ENCODE data around the gene SLC19A2.

The SLC19A2 gene

DNA sequence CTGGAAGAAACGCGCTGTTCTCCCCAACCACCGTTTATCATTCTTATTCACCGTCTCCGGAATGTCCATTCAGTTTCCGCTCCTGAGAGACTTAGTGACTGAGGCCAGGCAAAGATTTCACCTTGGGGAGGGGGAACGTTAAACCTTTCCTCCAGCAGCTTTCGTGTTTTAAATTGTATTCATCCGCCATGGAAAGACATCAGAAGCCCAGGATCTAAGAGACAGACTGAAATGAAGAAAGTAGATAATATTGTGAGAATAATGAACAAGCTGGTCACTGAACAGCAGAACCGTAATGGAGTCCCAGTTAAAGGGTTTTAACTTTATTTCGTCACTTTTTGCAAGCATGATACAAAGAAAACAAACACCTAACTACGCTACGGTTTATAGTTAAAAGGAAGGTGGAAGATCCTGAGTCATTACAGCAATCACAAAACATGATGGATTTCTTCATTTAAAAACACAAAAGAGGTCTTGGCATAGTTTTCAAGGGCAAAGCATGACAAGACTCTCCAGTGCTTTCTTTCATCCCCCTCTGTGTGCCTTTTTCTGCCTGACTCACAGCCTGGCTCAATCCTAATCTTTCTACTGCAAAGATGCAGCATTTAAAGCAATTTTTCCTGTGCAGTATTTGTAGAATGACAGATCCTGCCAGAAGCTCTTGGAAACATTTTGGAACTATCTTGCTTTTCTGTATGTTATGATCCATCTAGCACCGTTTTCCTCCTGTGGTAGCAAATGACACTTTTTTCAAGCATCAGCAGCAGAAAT, 722 bp upstream of the SLC19A2 start:
- H3K27ac ChIP-seq, result peak overlapping the region; percentile 97 to 99
- TF ChIP-seq, protein P1, sequence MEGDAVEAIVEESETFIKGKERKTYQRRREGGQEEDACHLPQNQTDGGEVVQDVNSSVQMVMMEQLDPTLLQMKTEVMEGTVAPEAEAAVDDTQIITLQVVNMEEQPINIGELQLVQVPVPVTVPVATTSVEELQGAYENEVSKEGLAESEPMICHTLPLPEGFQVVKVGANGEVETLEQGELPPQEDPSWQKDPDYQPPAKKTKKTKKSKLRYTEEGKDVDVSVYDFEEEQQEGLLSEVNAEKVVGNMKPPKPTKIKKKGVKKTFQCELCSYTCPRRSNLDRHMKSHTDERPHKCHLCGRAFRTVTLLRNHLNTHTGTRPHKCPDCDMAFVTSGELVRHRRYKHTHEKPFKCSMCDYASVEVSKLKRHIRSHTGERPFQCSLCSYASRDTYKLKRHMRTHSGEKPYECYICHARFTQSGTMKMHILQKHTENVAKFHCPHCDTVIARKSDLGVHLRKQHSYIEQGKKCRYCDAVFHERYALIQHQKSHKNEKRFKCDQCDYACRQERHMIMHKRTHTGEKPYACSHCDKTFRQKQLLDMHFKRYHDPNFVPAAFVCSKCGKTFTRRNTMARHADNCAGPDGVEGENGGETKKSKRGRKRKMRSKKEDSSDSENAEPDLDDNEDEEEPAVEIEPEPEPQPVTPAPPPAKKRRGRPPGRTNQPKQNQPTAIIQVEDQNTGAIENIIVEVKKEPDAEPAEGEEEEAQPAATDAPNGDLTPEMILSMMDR (IDR thresholded peaks at IDR 0.05), result no peak
- H3K36me3 ChIP-seq, result no peaks in the 10 kb centered on the region
- intact Hi-C loops (cut with DNase I; ENCODE audit: low total_unique reads), result loop anchor here (5.0 kb wide), 1 partner anchor 406 kb away; the partner anchor contains the start of gene SCYL3
- H3K9me3 ChIP-seq, result no peaks in the 10 kb centered on the region
- peaks cover 0 to 36% (median 19%) of the 10 kb centered on the region in 4 donors for H3K4me1 ChIP-seq
- H3K4me3 ChIP-seq, result peak overlapping the region; percentile 70 to 93
- DNase-seq, result no peak
- no peaks in the 10 kb centered on the region for H3K27me3 ChIP-seq

DNA sequence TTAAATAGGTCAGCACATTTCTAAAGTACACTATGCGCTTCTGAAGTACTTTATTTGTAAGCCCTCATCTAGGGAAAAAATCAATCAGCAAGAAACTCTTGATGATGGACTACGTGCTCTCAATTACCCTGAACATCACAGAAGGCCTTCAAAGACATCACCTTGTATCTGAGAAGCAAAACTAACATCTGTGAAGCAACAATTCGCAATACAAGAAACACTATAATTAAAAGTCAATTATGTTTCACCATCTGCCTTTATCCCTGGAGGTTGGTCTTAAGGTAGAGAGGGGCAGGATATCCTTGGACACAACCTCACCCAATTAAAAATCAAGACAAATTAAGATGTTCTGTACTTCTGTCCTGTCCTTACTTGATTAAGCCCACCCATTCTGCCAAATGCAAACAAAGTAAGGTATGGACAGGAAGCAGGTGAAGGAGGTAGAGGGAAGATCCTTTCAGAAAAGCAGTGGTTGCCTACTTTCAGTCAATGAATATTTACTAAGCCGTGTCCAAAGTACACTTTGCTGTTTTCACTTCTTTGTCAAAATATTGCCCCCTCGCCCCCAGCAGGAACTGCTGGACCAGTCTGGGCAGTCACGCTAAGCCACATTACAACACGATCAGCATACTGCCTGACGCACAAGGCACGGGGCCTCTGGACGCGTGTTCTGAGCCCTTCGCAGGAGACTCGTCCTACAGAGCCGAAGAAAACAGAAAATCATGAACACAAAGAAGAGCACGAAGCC, 887 bp downstream of the SLC19A2 start:
- Histone ChIP-seq H3K27me3 (no peaks in the 10 kb centered on the region), H3K9me3 (no peaks in the 10 kb centered on the region), H3K27ac (peak overlapping the region; percentile 97 to 99), H3K4me1 (peaks cover 0 to 38% (median 19%) of the 10 kb centered on the region in 4 donors), H3K4me3 (peak overlapping the region; percentile 70 to 93), H3K36me3 (no peaks in the 10 kb centered on the region)
- intact Hi-C loops (cut with DNase I; ENCODE audit: low total_unique reads), result loop anchor here (5.0 kb wide), 1 partner anchor 407 kb away; the partner anchor contains the start of gene SCYL3
- TF ChIP-seq, protein P1 (IDR thresholded peaks at IDR 0.05), result no peak
- peak; percentile 73 to 89 for DNase-seq

DNA sequence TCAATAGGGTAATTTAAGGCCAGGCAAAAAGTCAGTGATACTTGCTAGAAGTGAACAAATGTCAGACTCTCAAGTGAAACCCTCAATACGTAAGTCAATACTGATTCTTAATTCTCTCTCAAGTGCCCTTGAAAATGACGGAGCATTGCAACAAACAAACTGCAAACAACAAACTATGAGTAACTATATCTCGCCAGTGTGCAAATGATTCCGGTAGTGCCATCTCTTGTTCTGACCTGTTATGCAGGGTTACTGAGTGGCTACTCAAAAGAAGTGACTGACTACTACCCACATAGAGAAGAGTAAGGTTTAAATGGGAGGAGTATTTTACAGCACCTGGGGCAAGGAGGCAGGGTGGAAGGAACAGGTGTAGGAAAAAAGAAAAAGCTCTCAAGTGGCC, 1.6 kb downstream of the SLC19A2 start:
- TF ChIP-seq, protein P1 (IDR thresholded peaks at IDR 0.05), result no peak
- no peak for DNase-seq
- Histone ChIP-seq H3K4me3 (peak overlapping the region; percentile 70 to 93), H3K9me3 (no peaks in the 10 kb centered on the region), H3K4me1 (peaks cover 0 to 42% (median 19%) of the 10 kb centered on the region in 4 donors), H3K36me3 (no peaks in the 10 kb centered on the region), H3K27me3 (no peaks in the 10 kb centered on the region), H3K27ac (peak overlapping the region; percentile 97 to 99)
- intact Hi-C loops (cut with DNase I; ENCODE audit: low total_unique reads), result no loop called here

DNA sequence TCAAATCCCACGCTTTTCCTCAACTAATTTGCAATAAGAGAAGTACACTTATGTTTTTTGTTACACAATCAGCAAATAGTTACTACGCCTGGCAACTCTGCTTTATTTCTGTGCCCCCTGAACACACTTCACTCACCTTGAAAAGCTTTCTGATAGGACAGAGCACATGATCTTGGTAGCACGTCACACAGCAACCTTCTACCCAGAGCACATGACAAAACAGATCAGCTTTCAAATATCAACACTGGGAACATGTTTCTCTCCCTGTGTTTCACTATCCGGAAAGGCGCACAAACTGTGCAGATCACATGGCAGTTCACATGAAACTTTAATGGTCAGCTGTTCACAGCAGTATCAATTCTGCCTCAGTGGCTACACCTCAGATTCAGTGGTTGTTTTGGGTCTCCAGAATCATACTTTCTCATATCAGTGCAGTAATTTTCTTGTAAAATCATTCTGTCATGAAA, 2.2 kb downstream of the SLC19A2 start:
- Histone ChIP-seq H3K4me3 (peak overlapping the region; percentile 70 to 93), H3K36me3 (no peaks in the 10 kb centered on the region), H3K4me1 (peaks cover 0 to 42% (median 19%) of the 10 kb centered on the region in 4 donors), H3K9me3 (no peaks in the 10 kb centered on the region), H3K27ac (peak overlapping the region; percentile 97 to 99), H3K27me3 (no peaks in the 10 kb centered on the region)
- intact Hi-C loops (cut with DNase I; ENCODE audit: low total_unique reads), result no loop called here
- peak in 1 of 2 donors; percentile 53 for DNase-seq
- TF ChIP-seq, protein P1 (IDR thresholded peaks at IDR 0.05), result no peak

DNA sequence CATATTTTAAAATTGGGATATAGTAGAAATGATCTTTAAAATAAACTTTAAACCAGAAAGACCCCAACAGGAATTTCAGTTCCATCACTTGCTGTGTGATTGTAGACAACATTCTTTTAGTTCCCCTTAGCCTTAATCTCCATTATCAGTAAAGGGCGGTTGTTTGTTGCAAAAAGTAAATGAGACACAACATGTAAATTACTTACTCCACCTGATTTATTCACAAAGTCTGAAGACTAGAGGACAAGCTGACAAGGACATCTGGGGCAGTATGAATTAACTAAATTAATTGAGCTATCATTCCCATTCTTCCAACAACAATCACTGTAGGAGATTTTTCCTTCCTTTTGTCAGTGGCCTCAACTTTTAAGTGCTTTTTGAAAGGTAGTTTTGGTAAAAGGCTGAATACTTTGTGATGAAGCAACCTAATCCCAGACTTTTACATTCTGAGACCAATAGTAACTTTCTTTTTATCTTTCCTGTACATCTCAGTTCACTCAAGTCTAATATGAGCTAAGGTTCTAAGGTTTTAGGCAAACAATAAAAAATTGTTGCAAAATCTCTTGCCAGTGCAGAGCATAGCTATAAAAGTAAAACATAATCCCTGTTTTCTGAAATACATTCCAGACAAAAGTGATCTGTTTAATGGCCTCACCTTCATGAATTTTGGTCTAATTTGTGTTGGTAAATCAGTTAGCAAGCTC, 6.2 kb downstream of the SLC19A2 start:
- Histone ChIP-seq H3K27ac (no peak overlapping the region), H3K27me3 (no peaks in the 10 kb centered on the region), H3K36me3 (peaks cover 11 to 22% (median 20%) of the 10 kb centered on the region in 3 donors), H3K4me3 (no peak overlapping the region), H3K9me3 (no peaks in the 10 kb centered on the region), H3K4me1 (peaks cover 0 to 26% (median 7%) of the 10 kb centered on the region in 4 donors)
- TF ChIP-seq, protein P1 (IDR thresholded peaks at IDR 0.05), result no peak
- intact Hi-C loops (cut with DNase I; ENCODE audit: low total_unique reads), result no loop called here
- DNase-seq, result no peak
